Dedifferentiated amniotic fluid mesenchymal stem cell (primary cell): ENCODE results near the gene CORO1A.
"Not testable (repeated sequence)": the region's sequence is repeated elsewhere in the genome, so short reads cannot be mapped to it uniquely, and the experiment has no call there.

Source experiments
- DNase-seq: peaks from one replicate; pipeline ENCODE4 v3.0.0-alpha.2; 2016; ENCODE audit errors: extremely low spot score

CORO1A gene

GRCh38 chr16:30183233-30184095 lies at the start of gene CORO1A:
TSS of gene CORO1A (plus strand) at chr16:30183602. CDS start at chr16:30185210, 1,608 bp downstream.
- peak; percentile 58 for DNase-seq

DNA sequence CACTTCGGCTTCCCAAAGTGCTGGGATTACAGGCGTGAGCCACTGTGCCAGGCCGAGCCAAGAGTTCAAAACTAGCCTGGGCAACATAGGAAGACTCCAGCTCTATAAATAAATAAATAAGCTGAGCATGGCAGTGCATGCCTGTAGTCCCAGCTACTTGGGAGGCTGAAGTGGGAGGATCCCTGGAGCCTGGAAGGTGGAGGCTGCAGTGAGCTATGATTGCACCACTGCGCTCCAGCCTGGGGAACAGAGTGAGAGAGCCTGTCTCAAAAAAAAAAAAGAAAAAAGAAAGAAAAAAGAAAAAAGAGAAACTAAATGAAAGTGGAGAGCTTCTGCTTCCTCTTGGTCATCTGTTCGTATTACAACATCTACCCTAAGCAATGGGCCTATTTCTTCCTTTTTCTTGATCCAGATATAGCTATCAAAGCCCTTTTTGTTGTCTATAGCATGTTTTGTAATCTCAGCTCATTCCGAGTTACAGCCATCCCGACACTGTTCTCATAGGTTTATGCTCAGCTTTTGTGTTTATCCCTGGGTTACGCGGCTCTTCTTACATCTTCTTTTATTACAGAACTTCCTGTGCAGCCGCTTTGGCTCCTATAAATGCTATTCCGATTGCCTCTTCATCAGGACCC lies 46.3 kb upstream of the CORO1A start:
- no peak for DNase-seq

DNA sequence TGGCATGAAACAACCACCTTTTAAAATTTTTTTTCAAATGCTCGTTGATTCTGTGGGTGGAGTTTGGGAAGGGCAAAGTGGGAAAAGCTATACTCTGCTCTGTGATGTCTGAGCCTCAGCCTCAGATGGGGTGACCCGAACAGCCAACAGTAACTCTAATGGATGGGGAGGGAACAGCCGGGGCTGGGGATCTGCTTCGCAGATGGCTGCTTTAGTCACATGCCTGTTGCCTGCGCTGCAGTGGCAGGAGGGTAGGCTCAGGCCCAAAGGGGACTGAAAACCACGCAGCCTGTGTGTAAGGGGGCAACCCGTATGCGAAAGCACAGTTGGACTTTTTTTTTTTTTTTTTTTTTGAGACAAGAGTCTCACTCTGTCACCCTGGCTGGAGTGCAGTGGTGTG lies 45.5 kb upstream of the CORO1A start:
- DNase-seq: no peak

- no peak for DNase-seq
Measured at GRCh38 chr16:30139583-30140481, 43.6 kb upstream of the CORO1A start.

- DNase-seq: no peak
Measured at GRCh38 chr16:30141750-30142149, 41.7 kb upstream of the CORO1A start.

DNA sequence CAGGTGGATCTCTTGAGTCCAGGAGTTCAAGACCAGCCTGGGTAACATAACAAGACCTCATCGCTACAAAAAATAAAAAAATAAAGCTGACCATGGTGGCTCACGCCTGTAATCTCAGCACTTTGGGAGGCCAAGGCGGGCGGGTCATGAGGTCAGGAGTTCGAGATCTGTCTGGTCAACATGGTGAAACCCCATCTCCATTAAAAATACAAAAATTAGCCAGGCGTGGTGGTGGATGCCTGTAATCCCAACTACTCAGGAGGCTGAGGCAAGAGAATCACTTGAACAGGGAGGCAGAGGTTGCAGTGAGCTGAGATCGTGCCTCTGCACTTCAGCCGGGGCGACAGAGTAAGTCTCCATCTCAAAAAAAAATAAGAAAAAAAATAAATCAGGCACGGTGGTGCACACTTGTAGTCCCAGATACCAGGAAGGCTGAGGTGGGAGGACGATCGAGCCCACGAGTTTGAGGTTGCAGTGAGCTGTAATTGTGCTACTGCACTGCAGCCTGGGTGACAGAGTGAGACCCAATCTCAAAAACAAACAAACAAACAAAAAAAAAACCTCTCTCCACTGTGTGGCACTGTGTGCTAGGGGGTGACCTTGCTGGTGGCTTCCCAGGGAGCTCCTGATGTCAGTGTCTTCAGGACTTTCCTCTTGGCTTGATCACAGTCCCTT lies 40.6 kb upstream of the CORO1A start:
- DNase-seq: no peak

GRCh38 chr16:30143347-30143702 lies 40.1 kb upstream of the CORO1A start:
- DNase-seq: no peak

DNA sequence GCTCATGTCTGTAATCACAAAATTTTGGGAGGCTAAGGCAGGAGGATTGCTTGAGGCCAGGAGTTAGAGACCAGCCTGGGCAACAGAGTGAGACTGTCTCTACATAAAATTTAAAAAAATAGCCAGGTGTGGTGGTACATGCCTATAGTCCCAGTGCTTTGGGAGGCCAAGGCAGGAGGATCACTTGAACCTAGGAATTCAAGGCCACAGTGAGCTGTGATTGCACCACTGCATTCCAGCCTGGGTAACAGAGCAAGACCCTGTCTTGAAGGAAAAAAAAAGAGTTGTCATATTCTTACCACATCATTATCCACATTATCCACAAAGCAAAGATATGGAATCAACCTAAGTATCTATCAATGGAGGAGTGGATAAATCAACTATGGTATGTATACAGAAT lies 39.4 kb upstream of the CORO1A start:
- DNase-seq: no peak

GRCh38 chr16:30144917-30145316 lies 38.5 kb upstream of the CORO1A start:
- DNase-seq: no peak

DNA sequence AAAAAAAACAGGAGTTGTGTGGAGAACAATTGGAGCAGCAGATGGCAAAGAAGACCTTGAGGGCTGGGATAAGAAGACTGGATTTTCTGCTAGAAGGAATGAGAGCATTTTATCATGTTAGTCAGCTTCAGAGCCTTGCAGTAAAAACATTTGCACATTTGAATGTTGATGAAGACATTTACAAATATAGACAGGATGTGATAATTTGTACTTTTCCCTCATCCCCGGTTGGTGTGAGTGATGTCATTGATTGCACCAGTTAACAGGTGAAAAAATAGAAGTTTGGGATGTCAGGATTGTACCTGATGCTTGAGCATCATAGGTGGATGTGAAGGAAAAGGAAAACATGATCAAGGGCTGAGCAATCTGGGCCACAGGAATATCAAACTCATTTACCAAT lies 37.7 kb upstream of the CORO1A start:
- no peak for DNase-seq

DNA sequence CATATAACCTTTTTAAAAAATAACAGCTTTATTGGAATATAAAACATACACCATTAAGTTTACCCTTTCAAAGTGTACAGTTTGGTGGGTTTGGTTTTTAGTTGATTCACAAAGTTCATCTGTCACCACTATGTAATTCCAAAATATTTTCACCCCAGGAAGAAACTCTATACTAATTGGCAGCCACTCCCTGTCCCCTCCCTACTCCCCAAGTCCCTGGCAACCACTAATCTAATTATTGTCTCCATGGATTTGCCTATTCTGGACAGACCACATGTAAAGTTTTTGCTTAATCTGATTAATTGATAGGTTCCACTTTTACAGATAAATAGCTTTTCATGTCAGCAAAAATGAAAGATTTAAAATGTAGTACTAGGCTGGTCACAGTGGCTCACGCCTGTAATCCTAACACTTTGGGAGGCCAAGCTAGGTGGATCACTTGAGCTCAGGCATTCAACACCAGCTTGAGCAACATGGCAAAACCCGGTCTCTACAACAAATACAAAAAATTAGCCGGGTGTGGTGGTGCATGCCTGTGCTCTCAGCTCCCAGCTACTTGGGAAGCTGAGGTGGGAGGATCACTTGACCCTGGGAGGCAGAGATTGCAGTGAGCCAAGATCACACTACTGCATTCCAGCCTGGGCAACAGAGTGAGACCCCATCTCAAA lies 35.4 kb upstream of the CORO1A start:
- DNase-seq: no peak

GRCh38 chr16:30149250-30149930 lies 34.0 kb upstream of the CORO1A start:
- DNase-seq: no peak

- DNase-seq: no peak
Measured at GRCh38 chr16:30151091-30151490, 32.3 kb upstream of the CORO1A start.

- DNase-seq: no peak
Measured at GRCh38 chr16:30152517-30152916, 30.9 kb upstream of the CORO1A start.

- DNase-seq: no peak
Measured at GRCh38 chr16:30155188-30155587, 28.2 kb upstream of the CORO1A start.

DNA sequence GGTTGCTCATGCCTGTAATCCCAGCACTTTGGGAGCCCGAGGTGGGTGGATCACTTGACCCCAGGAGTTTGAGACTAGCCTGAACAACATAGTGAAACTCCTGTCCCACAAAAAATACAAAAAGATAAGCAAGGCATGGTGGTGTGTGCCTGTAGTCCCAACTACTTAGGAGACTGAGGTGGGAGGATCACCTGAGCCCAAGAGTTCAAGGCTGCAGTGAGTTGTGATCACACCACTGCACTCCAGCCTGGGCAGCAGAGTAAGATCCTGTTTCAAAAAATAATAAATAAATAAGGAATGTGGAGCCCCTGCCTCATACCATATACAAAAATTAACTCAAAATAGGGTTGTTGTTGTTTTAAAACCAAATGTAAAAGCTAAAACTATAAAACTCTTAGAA lies 26.2 kb upstream of the CORO1A start:
- DNase-seq: no peak

DNA sequence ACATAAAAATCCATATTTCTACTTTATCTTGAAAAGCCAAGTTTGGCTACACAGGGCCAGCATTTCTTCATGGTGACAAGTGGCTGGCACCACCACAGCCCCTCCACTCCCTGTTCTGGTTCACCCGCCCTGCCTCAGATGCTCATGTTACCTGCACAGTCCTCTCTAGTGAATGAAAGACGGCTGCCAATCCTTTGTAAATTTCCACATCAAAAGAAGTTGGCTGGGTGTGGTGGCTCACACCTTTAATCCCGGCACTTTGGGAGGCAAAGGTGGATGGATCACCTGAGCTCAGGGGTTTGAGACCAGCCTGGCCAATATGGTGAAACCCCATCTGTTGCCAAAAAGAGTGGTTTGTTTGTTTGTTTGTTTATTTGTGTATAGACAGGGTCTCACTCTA lies 19.9 kb upstream of the CORO1A start:
- DNase-seq: no peak

- no peak for DNase-seq
Measured at GRCh38 chr16:30166202-30166902, 17.1 kb upstream of the CORO1A start.

- DNase-seq: not testable (repeated sequence)
Measured at GRCh38 chr16:30168746-30169145, 14.7 kb upstream of the CORO1A start.

GRCh38 chr16:30169416-30169815 lies 14.0 kb upstream of the CORO1A start:
- not testable (repeated sequence) for DNase-seq
